ENCODE data around the gene EFEMP2.

DNA sequence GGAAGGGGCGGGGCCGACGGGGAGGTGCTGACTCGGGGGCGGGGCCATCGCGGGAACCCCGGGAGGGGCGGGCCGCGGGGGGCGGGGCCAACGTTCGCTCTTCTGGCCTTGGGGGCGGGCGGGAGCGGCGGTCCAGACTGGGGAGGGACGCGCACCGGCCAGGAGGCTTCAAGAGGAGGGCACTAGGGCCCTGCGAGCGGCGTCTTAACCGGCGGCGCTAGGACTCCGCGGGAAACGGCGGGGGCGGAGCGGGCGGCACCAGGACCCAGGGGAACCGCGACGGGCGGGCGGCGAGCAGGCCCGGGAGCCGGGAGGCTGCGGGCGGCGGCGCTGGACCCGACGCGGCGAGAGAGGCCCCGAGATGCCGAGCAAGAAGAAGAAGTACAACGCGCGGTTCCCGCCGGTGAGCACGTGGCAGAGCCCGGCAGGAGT is 46.6 kb upstream of the EFEMP2 start, which contains the start of gene DRAP1:
- TF ChIP-seq CTCF (IDR thresholded peaks at IDR 0.05) (peak in 1 of 7 experiments; percentile 40), POLR2A (IDR thresholded peaks at IDR 0.05) (peak; percentile 46 to 65 (median 53))
